Measurements from ENCODE around the gene PLA2G2F. TPM values are rescaled to one million over a fixed set of nuclear protein-coding genes. Genes with fewer than 3 reads are reported as not detected.

Gene PLA2G2F
- total and polyA plus RNA-seq, 9 of the 15 experiments (the other 6 are each of a cell fraction or from before 2014, with no cell fraction given): not detected

DNA sequence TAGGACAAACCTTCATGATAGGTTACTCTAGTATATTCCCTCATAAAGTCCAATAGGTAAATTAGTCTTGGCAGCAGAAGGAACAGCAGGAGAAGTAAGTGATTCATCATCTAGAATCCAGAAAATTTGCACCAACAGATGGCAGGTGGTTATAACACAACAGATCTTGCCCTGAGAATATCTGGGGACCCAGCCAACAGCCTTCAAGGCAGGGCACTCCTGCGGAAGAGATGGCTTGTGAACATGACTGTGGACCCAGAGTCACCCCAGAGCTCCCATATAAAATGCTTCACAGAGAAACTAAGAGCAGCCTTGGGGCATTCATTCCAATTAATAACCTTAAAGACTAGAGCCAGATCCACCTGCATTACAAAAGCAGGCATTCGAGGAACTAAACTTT, 55.1 kb downstream of the PLA2G2F start (continued):
- TF ChIP-seq, protein P1, sequence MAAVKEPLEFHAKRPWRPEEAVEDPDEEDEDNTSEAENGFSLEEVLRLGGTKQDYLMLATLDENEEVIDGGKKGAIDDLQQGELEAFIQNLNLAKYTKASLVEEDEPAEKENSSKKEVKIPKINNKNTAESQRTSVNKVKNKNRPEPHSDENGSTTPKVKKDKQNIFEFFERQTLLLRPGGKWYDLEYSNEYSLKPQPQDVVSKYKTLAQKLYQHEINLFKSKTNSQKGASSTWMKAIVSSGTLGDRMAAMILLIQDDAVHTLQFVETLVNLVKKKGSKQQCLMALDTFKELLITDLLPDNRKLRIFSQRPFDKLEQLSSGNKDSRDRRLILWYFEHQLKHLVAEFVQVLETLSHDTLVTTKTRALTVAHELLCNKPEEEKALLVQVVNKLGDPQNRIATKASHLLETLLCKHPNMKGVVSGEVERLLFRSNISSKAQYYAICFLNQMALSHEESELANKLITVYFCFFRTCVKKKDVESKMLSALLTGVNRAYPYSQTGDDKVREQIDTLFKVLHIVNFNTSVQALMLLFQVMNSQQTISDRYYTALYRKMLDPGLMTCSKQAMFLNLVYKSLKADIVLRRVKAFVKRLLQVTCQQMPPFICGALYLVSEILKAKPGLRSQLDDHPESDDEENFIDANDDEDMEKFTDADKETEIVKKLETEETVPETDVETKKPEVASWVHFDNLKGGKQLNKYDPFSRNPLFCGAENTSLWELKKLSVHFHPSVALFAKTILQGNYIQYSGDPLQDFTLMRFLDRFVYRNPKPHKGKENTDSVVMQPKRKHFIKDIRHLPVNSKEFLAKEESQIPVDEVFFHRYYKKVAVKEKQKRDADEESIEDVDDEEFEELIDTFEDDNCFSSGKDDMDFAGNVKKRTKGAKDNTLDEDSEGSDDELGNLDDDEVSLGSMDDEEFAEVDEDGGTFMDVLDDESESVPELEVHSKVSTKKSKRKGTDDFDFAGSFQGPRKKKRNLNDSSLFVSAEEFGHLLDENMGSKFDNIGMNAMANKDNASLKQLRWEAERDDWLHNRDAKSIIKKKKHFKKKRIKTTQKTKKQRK (IDR thresholded peaks at IDR 0.05; ENCODE audit: borderline replicate concordance, low read depth, low read length): no peak
- TF ChIP-seq SLC30A9 (CRISPR knock-in tag; IDR thresholded peaks at IDR 0.05) (no peak), ZNF134 (CRISPR knock-in tag; conservative IDR thresholded peaks at IDR 0.05) (no peak), STAG1 (CRISPR knock-in tag; IDR thresholded peaks at IDR 0.05; ENCODE audit: borderline replicate concordance) (no peak), ZNF347 (CRISPR knock-in tag; IDR thresholded peaks at IDR 0.05; ENCODE audit: low read depth) (no peak), NFXL1 (CRISPR knock-in tag; IDR thresholded peaks at IDR 0.05) (no peak)
- TF ChIP-seq, protein P2, sequence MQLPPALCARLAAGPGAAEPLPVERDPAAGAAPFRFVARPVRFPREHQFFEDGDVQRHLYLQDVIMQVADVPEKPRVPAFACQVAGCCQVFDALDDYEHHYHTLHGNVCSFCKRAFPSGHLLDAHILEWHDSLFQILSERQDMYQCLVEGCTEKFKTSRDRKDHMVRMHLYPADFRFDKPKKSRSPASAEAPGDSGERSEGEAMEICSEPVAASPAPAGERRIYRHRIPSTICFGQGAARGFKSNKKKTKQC (CRISPR knock-in tag; IDR thresholded peaks at IDR 0.05): no peak

Measured in K562 (cell line).